HG03175 (cell line): Measurements from ENCODE around the gene PHF14.
"Not testable (repeated sequence)": the region's sequence is repeated elsewhere in the genome, so short reads cannot be mapped to it uniquely, and the experiment has no call there.

ENCODE experiments used
- ATAC-seq: cut with Tn5 transposase; IDR thresholded peaks from one replicate; pipeline ENCODE4 v1.9.1; 2021; ENCODE audit warnings: mild to moderate bottlenecking, moderate library complexity; ENCODE audit not compliant: unreplicated experiment

PHF14 gene

DNA sequence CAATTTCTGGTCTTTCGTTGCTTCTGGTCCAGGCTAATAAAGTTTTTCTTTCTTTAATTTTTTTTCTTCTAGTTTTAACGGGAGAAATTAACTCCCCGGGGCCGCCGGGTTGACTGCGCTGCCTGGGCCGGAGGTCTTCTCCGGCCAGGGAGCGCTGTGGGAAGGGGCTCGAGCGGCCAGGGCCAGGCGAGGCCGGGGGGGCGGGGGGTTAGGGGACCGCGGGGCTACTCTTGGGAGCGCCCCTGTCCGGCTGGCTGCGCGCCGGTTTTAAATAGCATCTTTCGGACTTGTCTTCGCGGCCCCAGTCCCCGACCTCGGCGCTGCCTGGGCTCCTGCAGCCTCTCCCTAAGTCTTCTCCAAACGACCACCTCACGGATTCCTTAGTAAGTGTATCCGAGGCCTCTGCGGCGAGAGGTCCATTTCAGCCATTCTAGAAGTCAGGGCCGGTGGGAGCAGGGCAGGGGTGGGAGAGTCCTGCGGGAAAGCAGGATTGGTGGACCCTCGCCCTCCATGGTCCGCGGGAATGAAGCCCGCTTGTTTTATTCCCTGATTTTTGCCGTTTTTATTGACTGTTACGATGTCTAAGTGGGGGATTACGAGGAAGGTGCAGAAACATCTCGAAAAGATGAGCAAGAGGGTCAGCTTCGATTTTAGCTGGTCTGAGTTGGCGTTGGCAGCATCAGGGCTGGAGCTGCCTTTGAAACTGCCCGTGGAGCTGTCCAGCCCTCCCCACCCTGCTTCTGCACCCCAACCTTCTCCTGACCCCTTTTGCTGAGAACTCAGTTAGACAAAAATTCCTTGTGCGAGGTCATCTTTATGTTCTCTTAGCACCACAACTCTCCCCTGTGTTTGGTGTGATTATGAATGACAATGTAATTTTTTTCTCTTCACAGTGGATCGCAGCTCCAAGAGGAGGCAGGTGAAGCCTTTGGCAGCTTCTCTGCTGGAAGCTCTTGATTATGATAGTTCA is 555 bp downstream of the PHF14 start:
- ATAC-seq: peak; percentile 22

DNA sequence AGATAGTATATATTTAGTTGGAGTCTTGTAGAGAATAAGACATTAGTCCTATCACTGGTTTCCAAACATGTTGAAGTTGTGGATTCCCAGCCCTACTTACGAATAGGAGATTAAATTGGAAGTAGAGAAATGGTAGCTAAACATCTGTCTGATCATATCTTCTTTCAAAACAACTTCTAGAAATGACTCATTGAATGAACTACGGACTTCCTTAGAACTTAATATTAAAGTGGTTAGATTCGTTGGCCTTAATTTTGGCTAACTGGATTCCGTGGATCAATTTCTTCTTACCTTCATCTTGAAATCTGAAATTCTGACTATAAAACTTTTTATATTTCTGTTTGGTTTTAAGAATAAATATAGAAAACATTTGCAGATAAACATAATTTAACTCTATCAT is 3.4 kb downstream of the PHF14 start:
- no peak for ATAC-seq

DNA sequence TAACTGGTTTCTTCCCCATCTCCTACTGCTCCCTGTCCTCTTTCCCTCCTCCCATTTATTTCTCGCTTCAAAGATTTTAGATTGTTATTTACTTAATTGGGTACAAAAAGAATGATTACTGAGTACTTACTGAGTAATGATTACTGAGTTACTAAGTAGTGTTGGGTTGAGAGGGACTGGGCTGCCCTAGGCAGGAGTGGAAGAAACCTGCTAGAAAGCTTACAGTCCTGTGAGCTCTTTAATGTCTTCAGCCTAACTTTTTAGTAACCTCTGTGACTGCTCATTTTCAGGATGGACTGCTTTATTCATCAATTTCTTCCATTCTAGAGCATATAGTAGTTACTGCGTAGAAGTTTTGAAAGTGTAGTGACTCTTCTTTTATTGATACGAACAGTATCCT is 7.6 kb downstream of the PHF14 start:
- no peak for ATAC-seq

DNA sequence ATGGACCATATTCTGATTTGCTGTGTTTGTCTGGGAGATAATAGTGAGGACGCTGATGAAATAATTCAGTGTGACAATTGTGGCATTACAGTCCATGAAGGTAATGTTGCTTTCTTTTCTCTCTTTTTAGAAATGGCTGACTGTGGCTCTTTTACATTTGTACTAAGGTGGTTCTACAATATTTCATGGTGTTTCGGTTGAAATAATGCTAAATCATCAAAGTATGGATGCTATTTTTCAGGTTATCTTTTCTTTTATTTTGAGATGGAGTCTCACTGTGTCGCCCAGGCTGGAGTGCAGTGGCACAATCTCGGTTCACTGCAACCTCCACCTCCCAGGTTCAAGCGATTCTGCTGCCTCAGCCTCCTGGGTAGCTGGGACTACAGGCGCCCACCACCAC is 17.1 kb downstream of the PHF14 start:
- not testable (repeated sequence) for ATAC-seq

DNA sequence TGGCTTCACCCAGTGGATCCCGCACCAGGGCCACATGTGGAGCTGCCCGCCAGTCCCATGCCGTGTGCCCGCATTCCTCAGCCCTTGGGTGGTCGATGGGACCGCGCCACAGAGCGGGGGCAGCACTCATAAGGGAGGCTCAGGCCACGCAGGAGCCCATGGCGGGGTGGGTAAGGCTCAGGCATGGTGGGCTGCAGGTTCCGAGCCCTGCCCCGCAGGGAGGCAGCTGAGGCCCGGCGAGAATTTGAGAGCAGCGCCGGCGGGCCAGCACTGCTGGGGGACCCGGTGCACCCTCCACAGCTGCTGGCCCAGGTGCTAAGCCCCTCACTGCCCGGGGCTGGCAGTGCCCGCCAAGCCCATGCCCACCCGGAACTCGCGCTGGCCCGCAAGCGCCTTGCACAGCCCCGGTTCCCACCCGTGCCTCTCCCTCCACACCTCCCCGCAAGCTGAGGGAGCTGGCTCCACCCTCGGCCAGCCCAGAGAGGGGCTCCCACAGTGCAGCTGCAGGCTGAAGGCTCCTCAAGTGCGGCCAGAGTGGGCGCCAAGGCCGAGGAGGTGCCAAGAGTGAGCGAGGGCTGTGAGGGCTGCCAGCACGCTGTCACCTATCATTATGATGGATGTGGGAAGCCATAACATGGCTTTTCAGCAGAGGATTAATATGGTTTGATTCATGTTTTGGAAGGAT is 22.0 kb downstream of the PHF14 start:
- ATAC-seq: not testable (repeated sequence)

DNA sequence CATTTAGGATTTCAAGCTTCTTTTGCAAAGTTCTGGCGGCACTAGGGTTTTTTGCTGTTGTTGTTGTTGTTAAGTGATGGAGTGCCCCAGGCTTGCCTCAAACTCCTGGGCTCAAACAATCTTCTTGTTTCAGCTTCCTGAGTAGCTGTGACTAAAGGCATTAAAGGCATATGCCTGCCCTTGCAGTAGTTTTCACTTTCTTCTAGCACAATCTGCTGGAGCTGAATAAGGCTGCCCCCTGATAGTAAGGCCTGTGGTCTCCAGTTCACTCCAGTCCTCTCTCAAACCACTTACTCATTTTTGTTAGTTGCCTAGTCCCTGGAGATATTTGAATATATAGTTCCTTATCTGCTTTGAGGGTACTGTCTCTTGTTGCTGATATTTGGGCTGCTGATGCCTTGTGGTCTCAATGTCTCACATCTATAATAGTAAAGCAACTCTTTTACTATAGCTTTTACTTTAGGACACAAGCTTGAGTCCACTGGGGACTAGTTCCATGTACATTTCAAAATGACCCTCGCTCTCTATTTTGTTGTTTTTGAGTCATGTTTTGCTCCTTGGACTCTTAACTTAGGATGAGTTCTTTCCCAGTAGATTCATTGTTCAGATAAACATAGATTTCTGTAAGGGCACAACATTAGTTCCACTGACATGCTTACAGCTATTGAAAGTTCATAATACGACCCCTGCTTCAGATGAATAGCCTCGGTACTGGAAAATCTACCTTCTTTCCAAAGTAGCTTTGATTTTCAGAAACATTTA is 25.5 kb downstream of the PHF14 start:
- ATAC-seq: no peak

DNA sequence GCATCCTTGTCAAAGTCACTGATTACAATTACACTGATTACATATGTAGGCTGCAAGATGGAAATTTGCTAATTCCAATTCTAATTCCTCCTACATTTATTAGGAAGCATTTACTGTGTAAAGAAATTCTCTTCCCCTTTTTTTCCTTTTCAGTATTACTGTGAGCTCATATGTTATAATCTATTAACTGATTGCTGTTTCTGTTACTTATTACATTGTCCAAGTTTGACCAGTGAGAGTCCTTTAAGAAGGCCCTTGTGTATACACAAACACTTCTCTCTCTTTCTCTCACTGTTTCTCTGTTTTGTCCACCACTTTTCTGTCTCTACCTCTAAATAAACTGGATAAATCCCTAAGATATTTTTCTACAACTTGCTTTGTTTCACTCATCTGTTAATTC is 31.5 kb downstream of the PHF14 start:
- ATAC-seq: no peak

DNA sequence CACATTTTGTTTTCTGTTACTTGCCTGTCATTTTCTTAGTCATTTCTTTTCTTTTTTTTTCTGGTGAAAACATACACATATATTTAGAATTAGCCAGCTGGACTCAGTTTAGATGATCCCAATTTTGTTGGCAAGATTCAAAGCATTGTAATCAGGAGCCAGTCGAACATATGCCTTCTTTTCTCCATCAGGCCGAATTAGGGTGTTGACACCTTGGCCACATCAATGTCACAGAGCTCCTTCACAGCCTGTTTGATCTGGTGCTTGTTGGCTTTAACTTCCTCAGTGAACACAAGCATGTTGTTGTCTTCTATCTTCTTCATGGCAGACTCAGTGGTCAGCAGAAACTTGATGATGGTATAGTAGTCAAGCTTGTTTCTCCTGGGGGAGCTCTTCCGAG is 32.6 kb downstream of the PHF14 start:
- ATAC-seq: no peak

DNA sequence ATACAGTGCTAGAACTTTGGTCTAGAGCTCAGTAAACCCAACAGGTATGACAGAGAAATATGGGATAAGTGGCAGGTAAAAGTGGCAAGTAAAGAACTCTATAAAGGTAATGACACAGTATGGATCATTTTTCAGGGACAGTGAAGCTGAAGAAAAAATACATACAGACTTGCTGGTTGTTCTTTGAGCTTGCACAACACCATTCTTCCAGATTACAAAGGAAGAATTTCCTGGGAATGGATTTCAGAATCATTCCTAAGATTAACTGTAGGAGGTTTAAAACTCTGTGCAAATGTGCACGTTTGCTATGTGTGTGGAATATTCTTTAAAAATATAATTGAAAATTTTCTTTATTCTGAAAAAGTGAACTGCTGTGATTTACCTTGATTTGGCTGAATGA is 36.0 kb downstream of the PHF14 start:
- no peak for ATAC-seq

DNA sequence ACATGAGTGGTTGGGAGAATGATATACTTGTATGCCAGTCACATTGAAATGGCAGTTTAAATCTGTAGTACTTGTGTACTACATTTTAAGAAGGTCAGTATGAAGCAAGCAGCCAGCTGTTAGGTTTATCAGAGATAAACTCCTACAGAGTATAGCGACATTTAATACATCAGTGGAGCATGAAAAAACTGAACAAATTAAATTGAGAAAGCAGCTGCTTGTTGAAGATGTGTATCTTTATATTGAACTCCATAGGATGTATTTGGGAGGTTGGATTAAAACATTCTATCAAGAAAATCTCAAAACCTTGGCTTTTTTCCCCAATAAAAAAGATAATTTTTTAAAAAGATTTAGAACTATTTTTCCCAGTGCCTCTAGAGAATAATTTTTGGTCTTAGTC is 47.8 kb downstream of the PHF14 start:
- no peak for ATAC-seq

DNA sequence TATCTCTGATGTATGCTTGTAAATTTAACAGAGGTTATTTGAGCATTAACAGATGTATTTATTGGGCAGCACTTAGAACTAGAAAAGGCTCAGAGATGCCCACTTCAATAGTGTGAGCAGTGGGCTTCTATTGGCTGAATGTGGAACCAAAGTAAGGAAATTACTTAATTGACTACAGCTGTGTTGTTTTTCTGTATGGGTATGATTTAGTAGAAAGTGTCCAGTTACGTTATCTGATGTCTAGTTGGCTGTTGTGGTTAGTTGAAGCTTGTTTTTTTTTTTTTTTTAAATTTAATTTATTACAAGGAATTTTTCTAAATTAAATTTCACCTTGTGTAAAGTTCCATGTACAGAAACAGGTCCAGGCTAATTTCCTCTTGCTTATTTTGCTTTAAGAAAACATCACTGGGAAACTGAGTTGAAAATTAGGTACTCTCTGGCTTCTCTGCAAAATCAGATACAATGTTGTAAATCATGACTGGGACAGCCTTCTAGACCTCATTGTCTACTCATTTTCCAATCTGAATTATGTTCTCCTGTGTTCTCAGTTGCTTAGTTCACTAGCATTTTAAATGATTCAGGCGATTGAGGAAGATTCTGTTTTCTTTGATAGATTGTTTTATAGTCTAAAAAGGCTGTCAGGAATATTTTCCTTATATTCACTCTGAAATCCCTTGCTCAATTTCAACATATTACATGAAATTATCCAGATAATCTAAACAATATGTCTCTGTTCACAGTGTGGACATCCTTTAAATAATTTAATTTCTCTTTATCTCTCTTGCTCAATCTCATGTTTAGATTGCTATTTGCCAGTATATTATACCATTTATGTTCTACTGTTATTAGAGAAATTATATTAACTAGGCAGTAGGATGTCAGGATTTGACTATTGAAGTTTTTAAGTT is 53.0 kb downstream of the PHF14 start:
- ATAC-seq: no peak

DNA sequence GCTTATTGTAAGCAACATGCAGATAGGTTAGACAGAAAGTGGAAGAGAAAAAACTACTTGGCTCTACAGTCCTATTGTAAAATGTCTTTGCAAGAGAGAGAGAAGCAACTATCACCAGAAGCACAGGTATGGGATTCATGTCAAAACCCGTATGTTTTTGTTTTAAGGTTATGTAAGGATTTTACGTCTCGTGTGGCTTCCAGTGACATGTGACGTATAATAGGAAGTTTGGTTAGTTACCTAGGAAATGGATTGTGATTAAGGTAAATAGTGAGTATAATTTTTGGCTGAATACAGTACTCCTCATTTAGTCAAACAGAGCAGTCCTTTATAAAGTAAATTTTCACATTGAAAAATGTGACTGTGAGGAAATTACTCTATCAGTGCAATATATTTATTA is 62.0 kb downstream of the PHF14 start:
- no peak for ATAC-seq

DNA sequence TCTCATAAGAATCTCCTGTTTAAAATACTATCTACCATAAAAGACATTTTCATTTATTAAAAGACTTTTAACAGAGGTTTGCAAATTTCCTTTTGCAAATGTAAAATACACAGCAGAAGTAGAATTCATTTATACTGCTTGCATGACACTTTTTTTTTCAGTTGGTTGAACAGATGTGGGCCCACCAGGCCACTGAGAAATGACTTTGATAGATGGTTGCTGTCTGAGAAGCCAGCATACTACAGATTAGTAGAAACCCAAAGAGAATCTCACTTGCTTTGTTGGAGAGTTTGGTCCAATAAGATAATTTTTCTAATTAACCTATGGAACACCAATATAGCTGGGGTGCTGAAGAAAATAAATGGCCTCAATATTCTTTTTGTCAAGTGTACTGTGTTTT is 66.3 kb downstream of the PHF14 start:
- no peak for ATAC-seq

DNA sequence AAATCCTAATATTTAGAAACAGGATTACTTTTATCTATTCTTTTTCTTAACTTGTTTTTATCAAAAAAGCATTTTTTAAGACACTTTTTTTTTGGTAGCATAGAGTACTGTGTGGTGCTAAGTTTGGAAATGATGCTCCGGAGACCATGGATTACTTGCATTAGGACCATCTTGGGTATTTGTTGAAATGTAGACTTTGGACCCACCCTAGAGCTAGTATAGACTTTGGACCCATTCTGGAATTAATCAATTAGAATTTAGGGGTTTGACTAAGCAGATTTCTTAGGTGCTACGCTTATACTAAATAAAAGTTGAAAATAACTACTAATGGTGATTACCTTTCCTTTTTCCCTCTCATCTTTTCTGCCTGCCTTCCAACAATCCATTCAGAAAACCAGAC is 80.4 kb downstream of the PHF14 start:
- no peak for ATAC-seq

DNA sequence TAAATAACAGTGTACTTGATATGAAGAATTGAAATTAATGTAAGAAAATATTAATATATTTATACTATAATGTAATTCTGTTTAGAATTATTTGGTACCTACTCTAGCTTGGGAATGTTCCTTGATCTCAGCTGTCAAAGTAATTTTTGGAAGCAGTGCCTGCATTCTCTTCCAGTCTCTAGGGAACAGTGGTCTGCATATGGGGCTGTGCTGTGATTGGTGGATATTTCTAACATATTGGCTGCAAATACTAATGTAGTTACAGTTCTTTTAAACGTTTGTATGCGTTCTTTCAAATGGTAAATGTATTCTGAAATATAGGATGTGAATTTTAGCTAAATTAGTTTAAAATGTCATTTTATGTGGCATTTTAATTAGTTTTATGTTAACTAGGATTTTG is 87.2 kb downstream of the PHF14 start:
- ATAC-seq: no peak

DNA sequence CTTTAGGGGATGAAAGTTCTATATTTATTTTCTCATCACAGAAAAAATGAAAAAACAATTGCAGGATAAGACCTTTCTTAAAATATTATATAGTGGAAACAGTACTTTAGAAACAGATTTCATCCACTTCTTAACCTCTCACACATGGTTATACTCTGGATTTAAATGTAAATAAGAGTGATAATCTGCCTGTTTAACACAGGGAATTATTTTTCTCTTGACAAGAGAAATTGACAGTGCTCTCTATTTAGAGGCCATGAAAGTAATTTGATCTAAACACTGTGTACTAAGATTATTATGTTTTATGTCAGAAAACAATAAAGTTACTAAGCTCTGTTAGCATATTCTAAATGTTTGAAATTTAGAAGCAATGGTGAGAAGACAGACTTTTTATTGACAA is 88.4 kb downstream of the PHF14 start:
- ATAC-seq: no peak

DNA sequence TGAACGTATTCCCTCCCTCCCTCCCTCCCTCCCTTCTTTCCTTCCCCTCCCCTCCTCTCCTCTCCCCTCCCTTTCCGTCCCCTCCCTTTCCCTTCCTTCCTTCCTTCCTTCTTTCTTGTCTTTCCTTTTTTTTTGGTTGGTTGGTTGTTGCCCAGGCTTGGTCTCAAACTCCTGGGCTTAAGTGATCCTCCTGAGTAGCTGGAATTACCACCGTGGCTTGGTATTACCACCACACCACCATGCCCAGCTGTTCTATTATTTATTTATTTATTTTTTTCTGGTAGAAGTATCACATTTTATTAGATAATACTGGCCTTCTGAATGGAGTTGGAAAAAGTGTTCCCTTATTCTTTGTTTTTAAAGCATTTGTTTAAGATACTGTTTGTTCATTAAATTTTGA is 95.9 kb downstream of the PHF14 start:
- no peak for ATAC-seq

DNA sequence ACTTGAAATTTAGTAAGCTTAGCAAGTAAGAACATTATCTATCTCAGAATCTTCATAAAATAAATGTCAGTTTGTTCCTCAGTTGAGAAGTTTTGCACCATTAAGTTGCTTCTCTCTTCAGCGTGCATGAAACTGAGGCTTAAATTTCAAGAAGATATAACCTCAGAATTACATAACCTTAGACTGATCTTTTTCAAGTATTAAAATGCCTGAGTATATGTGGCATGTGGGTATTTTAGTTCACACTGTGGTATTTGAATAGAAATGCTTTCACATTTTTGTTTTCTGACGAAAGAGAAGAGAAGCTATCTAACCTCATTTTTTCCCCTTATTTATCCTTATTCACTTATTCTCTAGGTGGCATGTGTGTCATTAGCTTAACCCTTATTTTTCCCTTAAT is 104.1 kb downstream of the PHF14 start:
- no peak for ATAC-seq

DNA sequence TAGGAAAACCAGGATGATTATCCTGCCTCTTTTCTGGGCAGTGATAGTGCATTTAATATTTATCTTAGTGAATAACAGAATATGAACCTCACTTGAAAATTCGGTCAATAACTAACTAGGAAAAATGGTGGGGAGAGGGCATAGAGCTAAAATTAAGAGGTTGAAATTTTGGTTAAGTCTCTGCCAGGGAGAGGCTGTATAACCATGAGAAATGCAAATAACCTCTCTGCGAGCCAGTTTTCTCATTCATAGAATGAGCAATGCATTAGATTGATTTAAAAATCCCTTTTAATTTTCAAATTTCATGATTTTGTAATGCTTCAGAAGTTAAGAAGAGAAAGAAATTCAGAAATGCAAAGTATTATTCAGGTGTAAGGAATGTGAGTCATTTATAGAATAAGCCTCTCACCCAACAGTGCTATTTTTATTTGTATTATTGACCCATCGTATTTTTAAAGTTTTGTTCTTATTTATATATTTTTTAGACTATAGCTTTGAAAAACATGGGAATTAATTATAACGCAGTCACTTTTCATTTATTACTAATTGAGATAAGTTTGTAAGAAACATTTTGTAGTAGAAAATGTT is 104.7 kb downstream of the PHF14 start:
- ATAC-seq: peak; percentile 50

DNA sequence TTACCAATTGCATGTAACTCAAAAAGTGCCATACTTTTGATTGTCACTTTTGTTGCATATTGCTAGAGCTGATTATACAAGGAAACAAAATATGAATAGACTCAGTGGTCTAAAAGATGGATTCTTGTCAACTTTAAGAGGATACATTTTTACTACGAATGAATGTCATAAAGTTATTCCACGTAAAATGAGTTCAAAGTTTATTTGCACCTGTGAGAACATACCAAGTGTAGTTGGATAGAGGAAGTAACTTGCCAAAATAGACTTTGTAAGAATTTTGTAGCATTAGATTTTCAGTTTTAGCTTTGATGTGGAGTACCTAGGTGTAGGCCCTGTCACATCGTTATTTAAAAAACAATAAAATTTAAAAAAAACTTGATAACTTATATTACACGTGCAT is 106.2 kb downstream of the PHF14 start:
- no peak for ATAC-seq
